GM23338 (cell line): ENCODE measurements around the gene C2orf92.
"Not testable (repeated sequence)": the region's sequence is repeated elsewhere in the genome, so short reads cannot be mapped to it uniquely, and the experiment has no call there.

Experiments used
- EZH2 ChIP-seq: fragments of 200-600 bp; sonication (generic); IDR thresholded peaks from one replicate; pipeline ENCODE4 v1.8.0; 2017; ENCODE audit warnings: antibody characterized with exemption, mild to moderate bottlenecking, low read depth; ENCODE audit not compliant: unreplicated experiment
- EZH2phosphoT487 ChIP-seq: fragments of 200-600 bp; sonication (generic); IDR thresholded peaks from one replicate; pipeline ENCODE4 v1.8.1; 2018; ENCODE audit warnings: antibody characterized with exemption; ENCODE audit not compliant: unreplicated experiment
- JUNB ChIP-seq: IDR thresholded peaks from one replicate; pipeline ENCODE4 v1.6.1; 2016; ENCODE audit warnings: antibody characterized with exemption; ENCODE audit not compliant: unreplicated experiment
- POLR2AphosphoS5 ChIP-seq: IDR thresholded peaks from 2 replicates; pipeline ENCODE4 v1.6.1; 2016; ENCODE audit warnings: antibody characterized with exemption, low read depth
- ZNF114 ChIP-seq: fragments of 250-450 bp; sonication (Bioruptor Pico); IDR thresholded peaks from 2 replicates; pipeline ENCODE4 v1.5.0; 2020; ENCODE audit warnings: mild to moderate bottlenecking, moderate library complexity
- ZNF331 ChIP-seq: fragments of 250-450 bp; sonication (Bioruptor Pico); IDR thresholded peaks from 2 replicates; pipeline ENCODE4 v1.5.0; 2020; ENCODE audit warnings: low read depth, mild to moderate bottlenecking, moderate library complexity
- TF ChIP-seq, protein P1 (sequence below), 2 experiments: fragments of 200-600 bp in 1 of 2; sonication (generic) in 1 of 2; conservative IDR thresholded peaks; 2 replicates each; pipeline versions ENCODE4 v1.5.1 to v1.6.1; 2016 to 2017; ENCODE audit warnings: antibody characterized with exemption in 2 of 2, low read depth in 2 of 2, mild to moderate bottlenecking in 2 of 2, moderate library complexity in 1 of 2
- TF ChIP-seq, protein P2 (sequence below): IDR thresholded peaks from one replicate; pipeline ENCODE4 v1.6.1; 2018; ENCODE audit warnings: antibody characterized with exemption; ENCODE audit not compliant: unreplicated experiment

DNA sequence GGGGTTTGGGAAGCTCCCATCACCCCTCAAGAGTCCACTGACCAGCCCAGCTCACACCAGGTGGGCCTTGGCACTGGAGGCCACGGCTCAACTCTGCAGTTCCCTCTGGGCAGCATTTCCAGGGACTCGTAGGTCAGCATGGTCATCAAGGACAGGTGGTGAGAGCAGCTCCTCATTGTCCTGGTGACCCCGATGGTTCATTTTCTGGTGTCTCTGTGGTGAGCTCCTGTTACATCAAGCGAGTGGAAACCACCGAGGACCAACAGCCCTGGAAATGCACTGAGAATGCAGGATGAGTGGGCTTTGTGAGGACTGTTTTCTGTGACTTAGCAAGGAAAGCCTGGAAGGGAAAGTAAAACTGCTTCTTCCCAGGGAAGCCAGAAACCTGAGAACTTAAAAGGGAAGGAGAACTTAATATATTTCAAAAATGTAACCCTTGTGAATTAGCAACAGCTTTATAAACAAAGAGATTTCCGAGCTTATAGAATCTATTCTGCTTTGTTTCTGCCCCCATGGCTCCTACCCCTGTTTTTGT is 3.2 kb downstream of the C2orf92 start:
- TF ChIP-seq, protein P1, sequence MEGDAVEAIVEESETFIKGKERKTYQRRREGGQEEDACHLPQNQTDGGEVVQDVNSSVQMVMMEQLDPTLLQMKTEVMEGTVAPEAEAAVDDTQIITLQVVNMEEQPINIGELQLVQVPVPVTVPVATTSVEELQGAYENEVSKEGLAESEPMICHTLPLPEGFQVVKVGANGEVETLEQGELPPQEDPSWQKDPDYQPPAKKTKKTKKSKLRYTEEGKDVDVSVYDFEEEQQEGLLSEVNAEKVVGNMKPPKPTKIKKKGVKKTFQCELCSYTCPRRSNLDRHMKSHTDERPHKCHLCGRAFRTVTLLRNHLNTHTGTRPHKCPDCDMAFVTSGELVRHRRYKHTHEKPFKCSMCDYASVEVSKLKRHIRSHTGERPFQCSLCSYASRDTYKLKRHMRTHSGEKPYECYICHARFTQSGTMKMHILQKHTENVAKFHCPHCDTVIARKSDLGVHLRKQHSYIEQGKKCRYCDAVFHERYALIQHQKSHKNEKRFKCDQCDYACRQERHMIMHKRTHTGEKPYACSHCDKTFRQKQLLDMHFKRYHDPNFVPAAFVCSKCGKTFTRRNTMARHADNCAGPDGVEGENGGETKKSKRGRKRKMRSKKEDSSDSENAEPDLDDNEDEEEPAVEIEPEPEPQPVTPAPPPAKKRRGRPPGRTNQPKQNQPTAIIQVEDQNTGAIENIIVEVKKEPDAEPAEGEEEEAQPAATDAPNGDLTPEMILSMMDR (conservative IDR thresholded peaks at IDR 0.05; ENCODE audit: low read depth in 2 of 2) = not testable (repeated sequence)
- not testable (repeated sequence) for TF ChIP-seq EZH2phosphoT487; ZNF331 (CRISPR knock-in tag); JUNB; POLR2AphosphoS5; EZH2; ZNF114 (CRISPR knock-in tag)
- TF ChIP-seq, protein P2, sequence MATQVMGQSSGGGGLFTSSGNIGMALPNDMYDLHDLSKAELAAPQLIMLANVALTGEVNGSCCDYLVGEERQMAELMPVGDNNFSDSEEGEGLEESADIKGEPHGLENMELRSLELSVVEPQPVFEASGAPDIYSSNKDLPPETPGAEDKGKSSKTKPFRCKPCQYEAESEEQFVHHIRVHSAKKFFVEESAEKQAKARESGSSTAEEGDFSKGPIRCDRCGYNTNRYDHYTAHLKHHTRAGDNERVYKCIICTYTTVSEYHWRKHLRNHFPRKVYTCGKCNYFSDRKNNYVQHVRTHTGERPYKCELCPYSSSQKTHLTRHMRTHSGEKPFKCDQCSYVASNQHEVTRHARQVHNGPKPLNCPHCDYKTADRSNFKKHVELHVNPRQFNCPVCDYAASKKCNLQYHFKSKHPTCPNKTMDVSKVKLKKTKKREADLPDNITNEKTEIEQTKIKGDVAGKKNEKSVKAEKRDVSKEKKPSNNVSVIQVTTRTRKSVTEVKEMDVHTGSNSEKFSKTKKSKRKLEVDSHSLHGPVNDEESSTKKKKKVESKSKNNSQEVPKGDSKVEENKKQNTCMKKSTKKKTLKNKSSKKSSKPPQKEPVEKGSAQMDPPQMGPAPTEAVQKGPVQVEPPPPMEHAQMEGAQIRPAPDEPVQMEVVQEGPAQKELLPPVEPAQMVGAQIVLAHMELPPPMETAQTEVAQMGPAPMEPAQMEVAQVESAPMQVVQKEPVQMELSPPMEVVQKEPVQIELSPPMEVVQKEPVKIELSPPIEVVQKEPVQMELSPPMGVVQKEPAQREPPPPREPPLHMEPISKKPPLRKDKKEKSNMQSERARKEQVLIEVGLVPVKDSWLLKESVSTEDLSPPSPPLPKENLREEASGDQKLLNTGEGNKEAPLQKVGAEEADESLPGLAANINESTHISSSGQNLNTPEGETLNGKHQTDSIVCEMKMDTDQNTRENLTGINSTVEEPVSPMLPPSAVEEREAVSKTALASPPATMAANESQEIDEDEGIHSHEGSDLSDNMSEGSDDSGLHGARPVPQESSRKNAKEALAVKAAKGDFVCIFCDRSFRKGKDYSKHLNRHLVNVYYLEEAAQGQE = not testable (repeated sequence)
